Cardiac muscle cell (in vitro differentiated cells and primary cell): ENCODE results near the gene LRRC7. TPM values are rescaled to one million over a fixed set of nuclear protein-coding genes. Genes with fewer than 3 reads are reported as not detected.

ENCODE experiments used
- DNase-seq, 2 donors: peaks; one replicate each; pipeline versions ENCODE4 v3.0.0 to v3.0.0-alpha.2; 2010 to 2017; ENCODE audit warnings: low read depth in 1 of 2, low spot score in 1 of 2
- H3K27ac ChIP-seq: fragments of 200-600 bp; sonication (generic); 2 replicates; pipeline ENCODE4 v1.5.1; 2016
- H3K27me3 ChIP-seq: fragments of 200-600 bp; sonication (generic); 2 replicates; pipeline ENCODE4 v1.6.0; 2016; ENCODE audit warnings: control low read depth
- H3K36me3 ChIP-seq: fragments of 200-600 bp; sonication (generic); 2 replicates; pipeline ENCODE4 v1.5.1; 2016; ENCODE audit warnings: control low read depth
- H3K4me1 ChIP-seq: fragments of 200-600 bp; sonication (generic); 2 replicates; pipeline ENCODE4 v1.8.1; 2017; ENCODE audit warnings: low read depth, mild to moderate bottlenecking, mixed run types
- H3K4me3 ChIP-seq: fragments of 200-600 bp; sonication (generic); 2 replicates; pipeline ENCODE4 v1.5.1; 2016; ENCODE audit warnings: mild to moderate bottlenecking
- H3K9me3 ChIP-seq: fragments of 200-600 bp; sonication (generic); 2 replicates; pipeline ENCODE4 v1.5.1; 2017; ENCODE audit warnings: low read depth, mild to moderate bottlenecking, control low read depth
- polyA plus RNA-seq: library from polyadenylated mRNA; unstranded; fragments of >200 nt; fragmentation: Nextera tagmentation; extraction: Ambion mirVana; gene quantifications from 2 replicates; pipeline ENCODE4 v1.2.1, GENCODE V29; 2016
- total RNA-seq: library from RNA; depleted of rRNA; stranded (reverse); fragments of >200 nt; gene quantifications from 2 replicates; pipeline ENCODE4 v1.2.3, GENCODE V29; 2016
- TF ChIP-seq, protein P1 (sequence below): IDR thresholded peaks from 2 replicates; pipeline ENCODE4 v1.5.1; 2012; ENCODE audit warnings: low read depth, mild to moderate bottlenecking, low read length

The LRRC7 gene
- total and polyA plus RNA-seq, 2 experiments from 2014 or later = 0.09 TPM; not detected in 1

DNA sequence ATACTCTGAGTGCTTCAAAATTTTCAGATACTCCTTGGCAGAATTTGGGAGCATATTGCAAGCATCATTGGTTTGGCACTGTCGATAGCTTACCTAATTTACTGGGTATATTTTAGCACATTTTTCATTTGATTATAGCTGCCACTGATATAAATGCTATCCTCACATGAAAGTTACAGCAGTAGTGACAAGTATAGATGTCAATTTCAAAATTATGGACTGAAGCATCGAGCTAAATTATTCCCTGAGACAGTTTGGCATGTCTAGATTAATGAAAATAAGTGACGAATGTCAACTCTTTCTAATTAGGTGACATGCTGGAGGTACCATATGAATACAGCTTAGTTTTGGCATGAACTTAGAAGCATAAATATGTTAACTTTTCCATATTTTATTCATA lies 83.1 kb downstream of the LRRC7 start:
- TF ChIP-seq, protein P1, sequence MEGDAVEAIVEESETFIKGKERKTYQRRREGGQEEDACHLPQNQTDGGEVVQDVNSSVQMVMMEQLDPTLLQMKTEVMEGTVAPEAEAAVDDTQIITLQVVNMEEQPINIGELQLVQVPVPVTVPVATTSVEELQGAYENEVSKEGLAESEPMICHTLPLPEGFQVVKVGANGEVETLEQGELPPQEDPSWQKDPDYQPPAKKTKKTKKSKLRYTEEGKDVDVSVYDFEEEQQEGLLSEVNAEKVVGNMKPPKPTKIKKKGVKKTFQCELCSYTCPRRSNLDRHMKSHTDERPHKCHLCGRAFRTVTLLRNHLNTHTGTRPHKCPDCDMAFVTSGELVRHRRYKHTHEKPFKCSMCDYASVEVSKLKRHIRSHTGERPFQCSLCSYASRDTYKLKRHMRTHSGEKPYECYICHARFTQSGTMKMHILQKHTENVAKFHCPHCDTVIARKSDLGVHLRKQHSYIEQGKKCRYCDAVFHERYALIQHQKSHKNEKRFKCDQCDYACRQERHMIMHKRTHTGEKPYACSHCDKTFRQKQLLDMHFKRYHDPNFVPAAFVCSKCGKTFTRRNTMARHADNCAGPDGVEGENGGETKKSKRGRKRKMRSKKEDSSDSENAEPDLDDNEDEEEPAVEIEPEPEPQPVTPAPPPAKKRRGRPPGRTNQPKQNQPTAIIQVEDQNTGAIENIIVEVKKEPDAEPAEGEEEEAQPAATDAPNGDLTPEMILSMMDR = no peak
- Histone ChIP-seq H3K9me3 (no peaks in the 10 kb centered on the region), H3K27ac (no peak overlapping the region), H3K27me3 (no peaks in the 10 kb centered on the region), H3K36me3 (no peaks in the 10 kb centered on the region), H3K4me1 (no peaks in the 10 kb centered on the region), H3K4me3 (no peak overlapping the region)
- DNase-seq = no peak

- Histone ChIP-seq H3K27ac (no peak overlapping the region), H3K36me3 (no peaks in the 10 kb centered on the region), H3K4me1 (no peaks in the 10 kb centered on the region), H3K27me3 (no peaks in the 10 kb centered on the region), H3K4me3 (no peak overlapping the region), H3K9me3 (no peaks in the 10 kb centered on the region)
- TF ChIP-seq, protein P1 = no peak
- peak in 1 of 2 donors; percentile 10 for DNase-seq
Measured at GRCh38 chr1:69651656-69652055, 83.9 kb downstream of the LRRC7 start.

DNA sequence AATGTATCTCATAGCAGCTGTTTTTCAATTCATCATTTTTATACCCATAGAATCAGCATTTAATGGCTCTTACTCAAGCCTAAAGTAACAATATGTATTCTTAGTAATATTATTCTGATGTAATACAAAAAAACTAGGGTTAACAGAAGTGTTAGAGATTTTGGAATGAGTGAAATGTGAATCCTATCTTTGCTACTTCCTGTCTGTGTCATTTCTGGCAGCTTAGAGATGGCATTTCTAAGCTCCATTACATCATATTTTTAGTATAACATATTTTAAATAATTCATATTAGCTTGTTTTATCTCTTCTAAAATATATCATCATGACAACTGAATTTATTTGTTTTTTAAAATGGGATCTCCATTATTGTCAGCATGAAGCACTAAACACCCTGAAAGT lies 90.2 kb downstream of the LRRC7 start:
- H3K36me3 ChIP-seq = no peaks in the 10 kb centered on the region
- DNase-seq = peak in 1 of 2 donors; percentile 31
- no peaks in the 10 kb centered on the region for H3K4me1 ChIP-seq
- no peak overlapping the region for H3K4me3 ChIP-seq
- H3K27me3 ChIP-seq = no peaks in the 10 kb centered on the region
- H3K9me3 ChIP-seq = no peaks in the 10 kb centered on the region
- TF ChIP-seq, protein P1 = no peak
- H3K27ac ChIP-seq = no peak overlapping the region

GRCh38 chr1:69661686-69662085 lies 94.0 kb downstream of the LRRC7 start:
- no peak overlapping the region for H3K4me3 ChIP-seq
- no peaks in the 10 kb centered on the region for H3K4me1 ChIP-seq
- no peaks in the 10 kb centered on the region for H3K36me3 ChIP-seq
- no peak overlapping the region for H3K27ac ChIP-seq
- H3K27me3 ChIP-seq = no peaks in the 10 kb centered on the region
- DNase-seq = no peak
- H3K9me3 ChIP-seq = no peaks in the 10 kb centered on the region
- TF ChIP-seq, protein P1 = no peak

- H3K36me3 ChIP-seq = no peaks in the 10 kb centered on the region
- no peak overlapping the region for H3K27ac ChIP-seq
- no peaks in the 10 kb centered on the region for H3K9me3 ChIP-seq
- DNase-seq = no peak
- no peaks in the 10 kb centered on the region for H3K27me3 ChIP-seq
- TF ChIP-seq, protein P1 = no peak
- H3K4me1 ChIP-seq = no peaks in the 10 kb centered on the region
- H3K4me3 ChIP-seq = no peak overlapping the region
Measured at GRCh38 chr1:69662321-69662720, 94.6 kb downstream of the LRRC7 start.
